Endothelial cell (in vitro differentiated cells): ENCODE results near the gene BACE2. TPM values are rescaled to one million over a fixed set of nuclear protein-coding genes. Genes with fewer than 3 reads are reported as not detected.

Source experiments
- DNase-seq: peaks from one replicate; pipeline ENCODE4 v3.0.0; 2021; ENCODE audit warnings: low spot score
- H3K27ac Mint-ChIP-seq: one replicate; pipeline ENCODE4 v1.8.0; 2021; ENCODE audit warnings: mixed read lengths, inconsistent platforms; ENCODE audit not compliant: unreplicated experiment
- H3K27me3 Mint-ChIP-seq: one replicate; pipeline ENCODE4 v1.8.0; 2021; ENCODE audit warnings: mild to moderate bottlenecking, moderate library complexity, mixed read lengths, inconsistent platforms; ENCODE audit not compliant: unreplicated experiment
- H3K36me3 Mint-ChIP-seq: one replicate; pipeline ENCODE4 v1.8.0; 2021; ENCODE audit warnings: mild to moderate bottlenecking, low read depth, mixed read lengths, inconsistent platforms; ENCODE audit not compliant: unreplicated experiment
- H3K4me1 Mint-ChIP-seq: one replicate; pipeline ENCODE4 v1.8.0; 2021; ENCODE audit warnings: mild to moderate bottlenecking, mixed read lengths, inconsistent platforms; ENCODE audit not compliant: unreplicated experiment
- H3K4me3 Mint-ChIP-seq: one replicate; pipeline ENCODE4 v1.8.0; 2021; ENCODE audit warnings: mild to moderate bottlenecking, mixed read lengths, inconsistent platforms; ENCODE audit not compliant: unreplicated experiment
- H3K9me3 Mint-ChIP-seq: one replicate; pipeline ENCODE4 v1.8.0; 2021; ENCODE audit warnings: mixed read lengths, inconsistent platforms; ENCODE audit not compliant: unreplicated experiment
- total RNA-seq: library from RNA; stranded (reverse); fragmentation: NEBNext Ultra II Directional; extraction: Animal tissue kit (Norgen Biotek cat#: 25700); gene quantifications from one replicate; pipeline ENCODE4 v1.2.1, GENCODE V29; 2021; ENCODE audit not compliant: unreplicated experiment
- TF ChIP-seq, protein P1 (sequence below): fragments of 200-600 bp; sonication (generic); IDR thresholded peaks from one replicate; pipeline ENCODE4 v1.5.0; 2021; ENCODE audit warnings: antibody characterized with exemption; ENCODE audit not compliant: unreplicated experiment

The BACE2 gene
- total RNA-seq, 1 donor from 2014 or later, result 151 TPM

DNA sequence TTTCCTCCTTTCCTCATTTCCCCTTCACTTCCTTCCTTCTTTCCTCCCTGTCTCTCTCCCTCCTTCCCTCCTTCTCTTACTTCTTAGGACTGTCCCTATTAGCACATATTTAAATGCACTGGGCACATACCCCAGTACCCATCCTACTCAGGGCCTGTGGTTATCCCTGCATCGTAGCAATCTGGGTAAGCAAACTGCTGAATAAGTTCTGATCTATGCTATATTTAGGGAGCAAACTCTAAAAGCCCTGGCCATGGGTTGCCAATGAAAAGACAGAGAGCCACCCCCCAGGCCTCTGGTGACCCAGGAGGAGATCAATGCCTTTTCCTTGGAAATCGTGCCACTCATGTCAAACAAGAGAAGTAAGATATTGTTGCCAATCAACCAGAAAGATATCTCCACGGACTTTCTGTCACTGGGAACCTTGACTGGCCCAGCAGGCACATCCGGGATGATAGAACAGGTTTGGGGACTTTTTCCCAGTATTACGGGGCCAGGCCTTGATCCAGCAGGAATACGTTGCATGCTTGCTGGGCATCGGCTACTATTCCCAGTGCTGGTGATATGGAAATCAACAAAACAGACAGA lies 154.0 kb downstream of the BACE2 start:
- H3K4me3 Mint-ChIP-seq, result no peak overlapping the region
- TF ChIP-seq, protein P1, sequence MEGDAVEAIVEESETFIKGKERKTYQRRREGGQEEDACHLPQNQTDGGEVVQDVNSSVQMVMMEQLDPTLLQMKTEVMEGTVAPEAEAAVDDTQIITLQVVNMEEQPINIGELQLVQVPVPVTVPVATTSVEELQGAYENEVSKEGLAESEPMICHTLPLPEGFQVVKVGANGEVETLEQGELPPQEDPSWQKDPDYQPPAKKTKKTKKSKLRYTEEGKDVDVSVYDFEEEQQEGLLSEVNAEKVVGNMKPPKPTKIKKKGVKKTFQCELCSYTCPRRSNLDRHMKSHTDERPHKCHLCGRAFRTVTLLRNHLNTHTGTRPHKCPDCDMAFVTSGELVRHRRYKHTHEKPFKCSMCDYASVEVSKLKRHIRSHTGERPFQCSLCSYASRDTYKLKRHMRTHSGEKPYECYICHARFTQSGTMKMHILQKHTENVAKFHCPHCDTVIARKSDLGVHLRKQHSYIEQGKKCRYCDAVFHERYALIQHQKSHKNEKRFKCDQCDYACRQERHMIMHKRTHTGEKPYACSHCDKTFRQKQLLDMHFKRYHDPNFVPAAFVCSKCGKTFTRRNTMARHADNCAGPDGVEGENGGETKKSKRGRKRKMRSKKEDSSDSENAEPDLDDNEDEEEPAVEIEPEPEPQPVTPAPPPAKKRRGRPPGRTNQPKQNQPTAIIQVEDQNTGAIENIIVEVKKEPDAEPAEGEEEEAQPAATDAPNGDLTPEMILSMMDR, result no peak
- H3K27ac Mint-ChIP-seq, result no peak overlapping the region
- DNase-seq, result no peak
- no peaks in the 10 kb centered on the region for H3K9me3 Mint-ChIP-seq
- H3K36me3 Mint-ChIP-seq, result peaks cover 3% of the 10 kb centered on the region
- peaks cover 10% of the 10 kb centered on the region for H3K27me3 Mint-ChIP-seq
- H3K4me1 Mint-ChIP-seq, result peaks cover 4% of the 10 kb centered on the region

DNA sequence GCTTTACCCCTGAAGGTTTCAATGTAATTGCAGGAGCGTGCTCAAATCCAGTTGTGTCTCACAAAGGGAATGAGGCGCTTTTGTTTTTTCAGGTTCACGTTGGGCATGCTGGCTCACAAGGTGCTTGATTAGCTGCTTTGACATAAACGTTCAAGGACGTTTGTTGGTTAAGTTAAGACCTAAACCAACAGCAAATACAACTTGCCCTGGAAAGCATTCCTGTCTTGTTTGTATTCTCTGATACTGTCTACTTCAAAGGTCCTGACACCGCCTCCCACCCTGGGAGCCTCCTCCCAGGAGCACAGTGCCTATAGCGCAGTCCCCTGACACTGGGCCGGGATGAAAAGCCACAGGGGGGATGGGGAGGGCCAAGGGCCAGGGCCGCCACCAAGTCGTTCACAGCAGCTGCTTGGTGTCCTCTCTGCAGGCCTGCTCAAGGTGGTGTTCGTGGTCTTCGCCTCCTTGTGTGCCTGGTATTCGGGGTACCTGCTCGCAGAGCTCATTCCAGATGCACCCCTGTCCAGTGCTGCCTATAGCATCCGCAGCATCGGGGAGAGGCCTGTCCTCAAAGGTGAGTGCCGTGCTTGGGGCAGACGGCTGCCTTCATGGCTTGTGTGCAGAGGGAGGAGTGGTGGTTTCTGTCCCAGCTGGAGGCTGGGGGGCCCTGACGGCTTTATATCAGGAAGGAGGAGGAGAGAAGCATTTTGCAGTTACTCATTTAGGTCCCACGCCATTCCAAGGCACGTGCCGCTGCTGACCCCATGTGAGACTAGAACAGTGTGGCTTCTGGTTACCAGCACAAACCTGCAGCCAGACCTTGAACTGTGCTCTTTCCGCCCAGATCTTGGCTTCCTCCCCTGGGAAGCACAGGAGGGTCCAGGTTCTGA lies 154.8 kb downstream of the BACE2 start:
- Mint-ChIP-seq H3K36me3 (no peaks in the 10 kb centered on the region), H3K27ac (no peak overlapping the region)
- DNase-seq, result no peak

DNA sequence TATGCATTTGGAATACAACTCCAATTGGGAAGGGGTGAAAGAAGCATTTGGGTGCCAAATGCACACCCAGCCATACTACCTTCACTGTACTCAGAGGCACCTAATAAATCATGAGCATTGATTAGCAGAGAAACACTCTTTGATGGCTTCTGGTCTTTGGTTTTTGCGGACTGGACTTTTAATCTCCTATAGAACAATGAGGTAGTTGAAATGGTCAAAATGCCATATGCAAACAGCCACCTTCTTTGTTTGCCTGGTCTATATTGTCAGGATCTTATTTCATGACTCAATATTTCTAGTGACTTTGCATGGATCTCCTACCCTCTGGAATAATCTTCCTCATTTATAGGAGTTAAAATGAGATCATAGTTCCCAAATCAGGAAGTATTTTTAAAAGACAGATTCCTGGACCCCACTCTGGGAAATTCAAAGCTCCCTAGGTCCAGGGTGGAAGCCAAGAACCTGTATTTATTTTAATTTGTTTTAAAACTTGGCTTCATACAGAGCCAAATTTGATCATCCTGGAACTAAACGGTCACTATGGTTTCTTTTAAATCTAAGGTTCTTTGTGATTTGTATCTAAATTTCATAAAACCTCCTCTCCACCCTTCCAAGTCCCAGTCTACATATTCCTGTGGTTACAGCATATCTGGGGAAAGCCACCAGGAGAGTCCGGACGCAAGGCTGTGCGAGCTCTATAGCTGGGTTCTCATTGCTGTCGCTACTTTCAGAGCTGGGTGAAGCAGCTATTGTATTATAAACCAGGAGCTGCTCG lies 157.4 kb downstream of the BACE2 start:
- Mint-ChIP-seq H3K4me1 (peaks cover 4% of the 10 kb centered on the region), H3K4me3 (no peak overlapping the region), H3K36me3 (no peaks in the 10 kb centered on the region), H3K9me3 (no peaks in the 10 kb centered on the region), H3K27ac (no peak overlapping the region), H3K27me3 (peaks cover 3% of the 10 kb centered on the region)
- TF ChIP-seq, protein P1, result no peak
- DNase-seq, result no peak

More for the DNA sequence above, 154.8 kb downstream of the BACE2 start:
- Mint-ChIP-seq H3K4me1 (peaks cover 4% of the 10 kb centered on the region), H3K4me3 (no peak overlapping the region), H3K9me3 (no peaks in the 10 kb centered on the region), H3K27me3 (peaks cover 5% of the 10 kb centered on the region)
- TF ChIP-seq, protein P1, result no peak

DNA sequence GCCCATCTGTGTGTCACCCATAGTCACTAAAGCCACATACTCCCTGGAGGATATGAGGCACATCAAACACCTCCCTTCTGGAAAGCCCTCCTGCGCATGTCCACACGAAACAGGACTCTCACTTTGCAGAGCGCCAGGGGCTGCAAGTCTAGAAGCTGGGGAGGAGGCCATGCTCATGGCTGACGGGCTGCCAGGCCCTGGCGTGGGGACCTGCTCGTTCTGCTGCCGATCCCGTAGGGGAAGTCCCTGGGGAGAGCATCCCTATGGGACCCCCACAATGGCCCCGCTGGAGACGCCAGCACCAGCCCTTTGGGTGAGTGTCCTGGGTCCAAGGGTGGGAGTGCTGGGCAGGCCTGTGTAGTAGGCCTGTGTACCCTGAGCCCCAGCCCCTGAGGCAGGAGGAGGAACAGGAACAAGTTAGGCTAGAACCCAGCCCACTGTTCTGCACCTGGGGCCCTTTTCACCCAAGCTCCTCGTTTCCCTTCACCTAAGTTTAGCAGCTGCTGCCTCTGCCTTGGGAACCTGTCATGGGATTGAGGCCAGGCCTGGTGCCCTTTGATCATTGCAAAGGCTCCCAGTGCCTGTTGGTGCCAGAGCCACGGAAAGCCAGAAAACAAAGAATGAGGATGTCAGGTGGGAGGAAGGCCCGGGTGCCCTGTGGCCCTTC lies 158.6 kb downstream of the BACE2 start:
- no peak for DNase-seq
- Mint-ChIP-seq H3K27ac (no peak overlapping the region), H3K27me3 (peaks cover 1% of the 10 kb centered on the region), H3K9me3 (no peaks in the 10 kb centered on the region), H3K4me3 (no peak overlapping the region), H3K36me3 (no peaks in the 10 kb centered on the region), H3K4me1 (peaks cover 4% of the 10 kb centered on the region)
- TF ChIP-seq, protein P1, result no peak
